Fibroblast of villous mesenchyme (primary cell): Measurements from ENCODE around the gene GSE1. TPM values are rescaled to one million over a fixed set of nuclear protein-coding genes. Genes with fewer than 3 reads are reported as not detected.
A peak's percentile ranks its signal among the peaks of the same experiment; 100 is the strongest.

Experiments
- DNase-seq: peaks from one replicate; pipeline ENCODE4 v3.0.0-alpha.2; 2010; ENCODE audit warnings: low read depth
- H3K4me3 ChIP-seq: 2 replicates; pipeline ENCODE4 v1.5.1; 2011; ENCODE audit warnings: low read depth, mild to moderate bottlenecking, low read length
- total RNA-seq: library from RNA; depleted of rRNA; stranded (reverse); fragments of >200 nt; gene quantifications from 2 replicates; pipeline ENCODE4 v1.2.3, GENCODE V29; 2012
- TF ChIP-seq, protein P1 (sequence below): IDR thresholded peaks from 2 replicates; pipeline ENCODE4 v1.5.1; 2012; ENCODE audit warnings: low read depth, mild to moderate bottlenecking, low read length; ENCODE audit not compliant: insufficient read depth

The GSE1 gene
- total RNA-seq, 1 donor, result 48.4 TPM

- no peak for DNase-seq
- H3K4me3 ChIP-seq, result no peak overlapping the region
- TF ChIP-seq, protein P1, sequence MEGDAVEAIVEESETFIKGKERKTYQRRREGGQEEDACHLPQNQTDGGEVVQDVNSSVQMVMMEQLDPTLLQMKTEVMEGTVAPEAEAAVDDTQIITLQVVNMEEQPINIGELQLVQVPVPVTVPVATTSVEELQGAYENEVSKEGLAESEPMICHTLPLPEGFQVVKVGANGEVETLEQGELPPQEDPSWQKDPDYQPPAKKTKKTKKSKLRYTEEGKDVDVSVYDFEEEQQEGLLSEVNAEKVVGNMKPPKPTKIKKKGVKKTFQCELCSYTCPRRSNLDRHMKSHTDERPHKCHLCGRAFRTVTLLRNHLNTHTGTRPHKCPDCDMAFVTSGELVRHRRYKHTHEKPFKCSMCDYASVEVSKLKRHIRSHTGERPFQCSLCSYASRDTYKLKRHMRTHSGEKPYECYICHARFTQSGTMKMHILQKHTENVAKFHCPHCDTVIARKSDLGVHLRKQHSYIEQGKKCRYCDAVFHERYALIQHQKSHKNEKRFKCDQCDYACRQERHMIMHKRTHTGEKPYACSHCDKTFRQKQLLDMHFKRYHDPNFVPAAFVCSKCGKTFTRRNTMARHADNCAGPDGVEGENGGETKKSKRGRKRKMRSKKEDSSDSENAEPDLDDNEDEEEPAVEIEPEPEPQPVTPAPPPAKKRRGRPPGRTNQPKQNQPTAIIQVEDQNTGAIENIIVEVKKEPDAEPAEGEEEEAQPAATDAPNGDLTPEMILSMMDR, result no peak
Measured at GRCh38 chr16:85686912-85687591, 73.9 kb downstream of the GSE1 start.

DNA sequence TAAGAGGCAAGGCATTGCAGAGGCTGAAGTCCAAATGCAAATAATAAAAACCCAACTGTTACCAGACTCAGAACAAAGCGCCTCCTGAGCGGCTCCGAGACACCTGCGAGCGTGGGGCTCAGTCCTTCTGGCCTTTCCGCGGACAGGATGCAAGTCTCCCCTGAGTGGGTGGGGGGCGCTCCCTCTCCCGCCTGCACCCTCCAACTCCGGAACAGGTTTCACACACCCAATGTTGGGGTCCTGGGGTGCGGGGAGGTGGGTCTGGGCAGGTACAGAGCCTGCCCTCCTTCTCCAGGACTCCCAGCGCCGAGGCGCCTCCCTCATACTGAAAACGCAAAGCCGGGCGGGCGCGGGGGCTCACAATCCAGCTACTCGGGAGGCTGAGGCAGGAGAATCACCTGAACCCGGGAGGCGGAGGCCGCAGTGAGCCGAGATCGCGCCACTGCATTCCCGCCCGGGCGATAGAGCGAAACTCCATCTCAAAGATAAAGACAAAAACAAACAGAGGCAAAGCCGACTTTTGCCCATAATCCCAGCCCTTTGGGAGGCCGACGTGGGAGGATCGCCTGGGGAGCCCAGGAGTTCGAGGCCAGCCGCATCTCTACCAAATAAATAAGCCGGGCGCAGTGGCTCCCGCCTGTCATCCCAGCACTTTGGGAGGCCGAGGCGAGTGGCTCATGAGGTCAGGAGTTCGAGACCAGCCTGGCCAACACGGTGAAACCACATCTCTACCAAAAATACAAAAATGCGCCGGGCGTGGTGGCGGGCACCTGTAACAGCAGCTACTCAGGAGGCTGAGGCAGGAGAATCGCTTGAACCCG is 74.7 kb downstream of the GSE1 start:
- peak overlapping the region; percentile 67 for H3K4me3 ChIP-seq
- TF ChIP-seq, protein P1, result no peak
- DNase-seq, result no peak

DNA sequence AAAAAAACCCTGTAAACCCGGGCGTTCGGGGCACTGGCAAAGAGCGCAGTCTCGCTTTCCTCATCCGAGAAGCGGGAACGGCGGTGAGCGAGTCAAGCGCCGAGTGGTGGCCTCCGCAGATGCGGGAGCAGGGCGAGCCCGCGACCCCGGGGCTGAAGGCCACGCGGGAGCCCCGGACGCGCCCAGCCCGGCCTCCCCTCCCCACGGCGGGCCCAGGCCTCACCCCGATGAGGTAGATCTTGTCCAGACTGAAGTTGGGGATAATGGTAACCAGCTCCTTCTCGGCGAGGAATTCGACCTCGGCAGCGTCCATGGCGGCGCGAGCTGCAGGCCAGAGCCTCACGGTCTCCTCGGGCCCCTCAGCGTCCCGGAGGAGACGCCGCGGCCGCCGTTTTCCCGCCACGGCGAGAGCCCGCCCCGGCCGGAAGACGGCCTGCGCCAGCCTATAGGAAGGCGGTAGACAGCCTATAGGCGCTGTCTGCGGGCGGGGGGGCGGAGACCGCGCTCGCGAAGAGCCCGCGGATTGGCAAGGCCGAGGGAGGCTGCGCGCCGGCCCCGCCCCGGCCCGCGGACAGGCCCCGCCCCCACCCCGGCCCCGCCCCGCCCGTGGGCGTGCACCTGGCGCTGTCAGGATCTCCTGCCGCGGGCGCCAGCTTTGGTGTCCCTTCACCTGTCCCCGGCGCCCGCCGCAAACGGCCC is 75.6 kb downstream of the GSE1 start, which contains the start of gene GINS2:
GINS2 (minus strand) TSS at position 369 of the 699 bp plus-strand sequence; CDS start at position 313, 56 bp downstream.
- peak; percentile 89 for DNase-seq
- TF ChIP-seq, protein P1, result no peak

GRCh38 chr16:85689285-85689949 is 76.3 kb downstream of the GSE1 start:
- DNase-seq, result no peak
- TF ChIP-seq, protein P1, result no peak
- H3K4me3 ChIP-seq, result peak overlapping the region; percentile 56

More for the DNA sequence above, 75.6 kb downstream of the GSE1 start, which contains the start of gene GINS2:
- H3K4me3 ChIP-seq, result peak within 1 kb of the TSS; percentile 67

GRCh38 chr16:85689950-85690320 is 76.8 kb downstream of the GSE1 start:
- TF ChIP-seq, protein P1, result no peak
- no peak for DNase-seq
- H3K4me3 ChIP-seq, result no peak overlapping the region

- TF ChIP-seq, protein P1, result no peak
- DNase-seq, result no peak
- no peak overlapping the region for H3K4me3 ChIP-seq
Measured at GRCh38 chr16:85690469-85691064, 77.4 kb downstream of the GSE1 start.
